ENCODE results near the gene STXBP4.

GRCh38 chr17:55175788-55176427 is 207.3 kb downstream of the STXBP4 start:
- TF ChIP-seq CTCF (IDR thresholded peaks at IDR 0.05; ENCODE audit: insufficient read depth, low read length, poor library complexity, severe bottlenecking) = no peak
- TF ChIP-seq EZH2phosphoT487 (conservative IDR thresholded peaks at IDR 0.05; ENCODE audit: low read length) = no peak
